ENCODE data around the gene SPON1.
"Not testable (repeated sequence)": the region's sequence is repeated elsewhere in the genome, so short reads cannot be mapped to it uniquely, and the experiment has no call there.

Gene SPON1

DNA sequence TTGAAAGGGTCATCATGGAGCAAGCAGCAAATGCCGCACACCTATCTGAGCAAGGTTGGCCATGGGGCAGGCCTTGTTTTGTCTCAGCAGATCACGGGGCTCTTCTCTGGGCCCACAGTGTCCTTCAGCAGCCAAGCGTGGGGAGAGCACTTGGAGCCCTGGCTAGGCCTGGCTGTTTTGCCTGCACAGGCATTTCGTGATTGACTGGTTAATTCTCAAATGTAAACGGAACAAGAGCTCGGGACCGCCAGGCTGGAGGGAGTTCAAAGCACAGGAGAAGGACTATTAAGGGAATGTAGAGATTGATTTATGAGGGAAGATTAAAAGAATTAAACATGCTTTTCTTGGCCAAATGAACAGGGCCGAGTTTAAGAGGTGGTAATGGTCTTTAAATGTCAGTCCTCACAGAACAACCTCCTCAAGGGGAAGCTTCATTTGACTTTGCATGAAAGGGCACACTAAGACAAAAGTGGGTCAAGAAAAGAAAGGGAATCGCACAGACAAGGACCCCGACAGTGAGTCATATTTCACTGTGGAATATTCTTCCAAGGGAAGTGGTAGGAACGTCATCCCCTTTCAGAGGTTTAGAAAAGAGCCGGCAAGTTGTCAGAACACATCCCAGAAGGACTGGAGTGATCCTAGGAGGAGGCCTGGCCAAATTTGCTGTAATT is 20.7 kb downstream of the SPON1 start:
- no peak for DNase-seq (ENCODE audit: low read depth in 2 of 2)

DNA sequence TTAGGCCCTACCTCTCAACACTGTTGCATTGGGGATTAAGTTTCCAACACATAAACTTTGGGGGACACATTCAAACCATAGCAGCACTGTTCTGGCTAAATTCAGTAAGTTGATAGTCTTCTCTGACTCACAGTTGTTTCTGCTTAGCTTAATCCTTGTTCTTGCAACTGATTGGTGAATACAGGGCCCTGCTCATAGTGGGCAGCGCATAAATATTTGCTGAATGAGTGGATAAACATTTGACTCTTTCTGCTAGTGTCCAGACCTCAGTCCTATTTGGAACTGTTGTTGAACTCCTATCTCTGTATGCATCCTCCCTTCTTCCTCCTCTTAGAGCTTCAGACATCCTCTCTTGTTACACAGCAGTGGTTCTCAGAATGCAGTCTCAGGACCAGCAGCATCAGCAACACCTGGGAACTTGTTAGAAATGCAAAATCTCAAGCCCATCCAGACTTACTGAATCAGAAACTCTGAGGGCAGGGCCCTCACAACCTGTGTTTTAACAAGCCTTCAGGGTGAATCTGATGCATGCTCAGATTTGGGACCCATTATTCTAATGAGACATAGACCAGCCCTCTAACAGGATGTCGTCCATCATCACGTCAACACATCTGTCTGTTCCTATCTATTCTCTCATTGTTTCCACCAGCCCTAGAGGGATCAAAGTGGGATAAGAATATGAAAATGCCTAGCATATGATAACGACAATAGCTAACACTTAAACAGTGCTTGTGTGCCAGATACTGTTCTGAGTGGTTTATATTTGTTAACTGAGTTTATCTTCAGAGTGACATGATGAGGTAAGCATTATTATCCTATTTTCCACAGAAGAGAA is 22.3 kb downstream of the SPON1 start:
- DNase-seq (ENCODE audit: low read depth in 2 of 2): no peak

DNA sequence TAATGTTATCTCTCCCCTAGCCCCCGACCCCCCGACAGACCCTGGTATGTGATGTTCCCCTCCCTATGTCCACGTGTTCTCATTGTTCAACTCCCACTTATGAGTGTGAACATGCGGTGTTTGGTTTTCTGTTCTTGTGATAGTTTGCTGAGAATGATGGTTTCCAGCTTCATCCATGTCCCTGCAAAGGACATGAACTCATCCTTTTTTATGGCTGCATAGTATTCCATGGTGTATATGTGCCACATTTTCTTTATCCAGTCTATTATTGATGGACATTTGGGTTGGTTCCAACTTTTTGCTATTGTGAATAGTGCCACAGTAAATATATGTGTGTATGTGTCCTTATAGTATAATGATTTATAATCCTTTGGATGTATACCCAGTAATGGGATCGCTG is 24.2 kb downstream of the SPON1 start:
- not testable (repeated sequence) for DNase-seq (ENCODE audit: low read depth in 2 of 2)

DNA sequence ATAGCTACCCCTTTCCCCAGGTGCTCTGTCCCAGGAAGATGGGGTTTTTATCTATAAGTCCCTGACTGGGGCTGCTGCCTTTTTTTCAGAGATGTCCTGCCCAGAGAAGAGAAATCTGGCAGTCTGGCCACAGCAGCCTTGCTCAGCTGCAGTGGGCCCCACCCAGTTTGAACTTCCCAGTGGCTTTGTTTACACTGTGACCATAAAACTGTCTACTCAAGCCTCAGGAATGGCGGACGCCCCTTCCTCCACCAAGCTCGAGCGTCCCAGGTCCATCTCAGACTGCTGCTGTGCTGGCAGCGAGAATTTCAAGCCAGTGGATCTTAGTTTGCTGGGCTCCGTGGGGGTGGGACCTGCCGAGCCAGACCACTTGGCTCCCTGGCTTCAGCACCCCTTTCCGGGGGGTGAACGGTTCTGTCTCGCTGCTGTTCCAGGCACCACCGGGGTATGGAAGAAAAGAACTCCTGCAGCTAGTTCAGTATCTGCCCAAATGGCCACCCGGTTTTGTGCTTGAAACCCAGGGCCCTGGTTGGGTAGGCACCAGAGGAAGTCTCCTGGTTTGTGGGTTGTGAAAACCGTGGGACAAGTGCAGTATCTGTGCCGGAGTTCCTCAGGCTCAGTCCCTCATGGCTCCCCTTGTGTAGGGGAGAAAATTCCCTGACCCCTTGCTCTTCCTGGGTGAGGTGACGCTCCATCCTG is 29.8 kb downstream of the SPON1 start:
- DNase-seq (ENCODE audit: low read depth in 2 of 2): not testable (repeated sequence)

DNA sequence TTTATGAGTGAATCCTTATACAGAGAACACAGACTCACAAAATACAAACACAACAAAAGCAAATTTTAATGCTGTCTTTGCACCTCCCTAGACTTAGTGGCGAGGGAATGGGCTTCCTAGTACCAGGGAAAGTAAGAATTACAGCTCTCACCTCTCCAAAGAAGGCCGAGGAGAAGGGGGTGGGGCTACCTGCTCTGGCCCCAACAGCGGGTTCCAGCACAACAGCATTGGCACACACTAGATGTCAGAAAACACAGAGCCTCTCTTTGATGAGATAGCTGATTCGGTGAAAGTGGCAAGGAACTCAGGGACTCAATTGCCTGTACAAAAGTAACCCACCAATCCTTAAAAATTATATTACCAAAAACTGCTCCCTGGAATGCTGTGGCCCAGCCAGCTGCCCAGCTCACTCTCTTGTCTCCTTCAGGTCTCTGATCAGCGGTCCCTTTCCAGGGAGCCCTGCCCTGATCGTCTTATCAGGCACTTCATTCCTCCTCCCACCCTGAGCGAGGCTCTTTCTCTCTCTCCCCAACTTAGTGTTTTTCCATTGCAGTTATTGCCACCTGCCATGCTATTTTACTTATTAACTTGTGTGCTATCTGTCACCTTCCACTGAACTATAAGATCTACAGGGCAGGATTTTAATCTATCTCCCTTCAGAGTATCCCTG is 30.7 kb downstream of the SPON1 start:
- DNase-seq (ENCODE audit: low read depth in 2 of 2): no peak

DNA sequence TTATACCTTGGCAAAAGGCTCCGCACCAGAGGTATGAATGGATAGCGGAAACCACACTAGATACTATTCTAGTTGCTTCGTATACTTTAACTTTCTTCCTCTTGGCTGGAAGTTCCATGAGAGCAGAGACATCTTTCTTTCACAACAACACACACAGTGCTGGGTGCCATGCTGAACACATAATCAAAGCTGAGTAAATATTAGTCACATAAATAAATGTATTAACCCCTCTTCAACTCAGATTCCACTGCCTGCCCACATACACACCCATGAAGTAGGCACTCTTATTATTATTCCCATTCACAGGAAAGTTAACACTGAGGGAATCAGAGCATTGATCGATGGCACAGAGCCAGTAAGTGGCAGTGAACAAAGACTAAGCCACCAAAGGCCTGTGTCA is 35.4 kb downstream of the SPON1 start:
- DNase-seq (ENCODE audit: low read depth in 2 of 2): no peak

DNA sequence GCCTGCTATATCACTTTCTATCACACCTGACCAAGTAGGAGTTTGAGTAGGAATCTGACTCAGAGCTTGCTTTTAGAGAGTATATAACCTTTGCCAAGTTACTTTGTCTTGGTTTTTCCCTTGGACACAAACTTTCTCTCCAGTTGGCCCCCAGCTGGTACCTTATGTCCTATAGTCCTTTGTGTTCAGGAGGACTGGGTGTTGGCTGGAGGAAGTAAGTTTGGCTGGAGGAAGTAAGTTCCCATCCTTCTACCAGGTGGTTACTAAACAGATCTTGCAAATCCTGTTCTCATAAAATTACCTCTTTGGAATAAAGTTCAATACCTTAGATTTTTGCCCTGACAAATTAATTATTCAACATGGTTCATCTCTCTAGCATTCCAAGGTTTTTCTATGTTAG is 37.2 kb downstream of the SPON1 start:
- DNase-seq (ENCODE audit: low read depth in 2 of 2): no peak

DNA sequence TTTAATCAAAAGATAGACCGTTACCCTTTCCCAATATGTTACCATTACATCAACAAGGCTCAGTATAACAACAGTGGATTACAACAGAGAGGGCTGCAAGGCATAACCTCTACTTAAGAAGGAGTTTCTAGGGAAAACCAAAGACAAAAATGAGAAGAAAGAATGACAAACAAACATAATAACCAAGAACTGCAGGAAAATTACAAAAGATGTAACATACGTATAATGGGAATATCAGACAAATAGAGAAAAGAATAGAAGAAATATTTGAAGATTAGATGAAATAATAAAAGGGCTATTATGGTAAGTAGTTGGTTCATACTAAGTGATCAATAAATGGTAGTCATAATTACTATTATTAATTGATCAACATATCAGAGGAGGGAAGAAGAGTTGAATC is 39.1 kb downstream of the SPON1 start:
- no peak for DNase-seq (ENCODE audit: low read depth in 2 of 2)

DNA sequence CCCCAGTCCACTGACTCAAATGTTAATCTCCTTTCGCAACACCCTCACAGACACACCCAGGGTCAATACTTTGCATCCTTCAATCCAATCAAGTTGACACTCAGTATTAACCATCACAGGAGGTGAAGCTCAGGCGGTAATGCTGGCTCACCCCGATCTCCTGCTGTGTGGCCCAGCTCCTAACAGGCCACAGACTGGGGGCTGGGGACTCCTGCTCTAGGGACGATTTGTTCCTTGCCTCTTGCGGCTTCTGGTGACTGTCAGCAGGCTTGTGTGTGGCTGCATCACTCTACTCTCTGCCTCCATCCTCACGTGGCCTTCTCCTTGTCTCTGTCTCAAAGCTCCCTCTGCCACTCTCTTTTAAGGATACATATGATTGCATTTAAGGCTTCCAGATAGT is 45.0 kb downstream of the SPON1 start:
- no peak for DNase-seq (ENCODE audit: low read depth in 2 of 2)

DNA sequence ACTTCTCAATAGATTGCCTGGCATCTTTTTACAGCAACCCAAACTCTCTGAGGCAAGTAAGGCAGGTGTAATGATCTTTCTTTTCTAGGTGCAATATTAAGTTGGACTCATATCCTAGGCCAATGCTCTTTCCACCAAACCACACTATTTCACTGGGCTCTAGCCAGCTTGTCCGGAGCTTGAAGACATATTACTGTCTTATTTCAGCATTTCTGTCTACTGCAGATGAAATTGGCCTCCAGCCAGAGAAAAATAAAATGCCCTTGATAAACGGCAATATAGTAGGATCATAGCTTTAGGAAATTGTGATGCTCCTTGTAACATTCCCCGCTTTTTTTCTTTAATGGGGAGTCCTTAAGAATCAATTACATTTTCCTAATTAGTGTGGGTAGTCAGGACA is 48.1 kb downstream of the SPON1 start:
- no peak for DNase-seq (ENCODE audit: low read depth in 2 of 2)

DNA sequence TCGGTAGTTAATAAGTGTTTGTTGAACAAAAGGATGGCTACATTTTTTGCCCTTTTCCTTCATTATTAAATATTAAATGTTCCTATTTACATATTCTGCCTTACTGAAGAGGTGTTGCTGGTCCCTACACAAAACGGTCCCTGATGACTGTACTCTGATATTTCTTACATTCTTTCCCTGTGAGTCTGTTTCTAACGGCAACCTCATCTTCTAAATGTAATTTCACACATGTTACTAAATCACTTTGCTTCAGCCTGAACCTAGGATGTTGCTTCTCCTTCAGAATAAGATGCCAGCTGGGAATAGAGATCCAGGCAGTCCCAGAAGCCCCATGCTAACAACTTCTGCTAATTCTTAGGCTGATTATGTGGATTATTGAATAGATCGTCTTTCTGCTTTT is 50.3 kb downstream of the SPON1 start:
- no peak for DNase-seq (ENCODE audit: low read depth in 2 of 2)

DNA sequence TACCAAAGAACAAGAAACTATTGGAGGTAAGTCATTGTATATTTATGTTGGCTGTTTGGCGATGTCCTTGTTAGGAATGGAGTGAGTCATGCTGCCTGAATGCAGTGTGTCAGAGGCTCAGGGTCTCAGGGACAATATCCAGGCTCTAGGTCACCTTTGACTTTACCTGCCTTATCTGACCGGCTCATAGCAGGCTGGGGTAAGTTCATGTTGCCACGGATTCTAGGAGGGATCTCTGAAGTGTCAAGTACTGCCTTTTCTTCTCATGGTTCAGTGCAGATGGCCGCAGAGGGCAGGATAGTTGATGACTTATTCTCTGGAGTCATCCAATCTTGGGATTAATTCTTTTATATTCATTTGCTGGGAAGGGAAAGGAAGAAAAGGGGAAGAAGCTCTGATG is 53.2 kb downstream of the SPON1 start:
- no peak for DNase-seq (ENCODE audit: low read depth in 2 of 2)

DNA sequence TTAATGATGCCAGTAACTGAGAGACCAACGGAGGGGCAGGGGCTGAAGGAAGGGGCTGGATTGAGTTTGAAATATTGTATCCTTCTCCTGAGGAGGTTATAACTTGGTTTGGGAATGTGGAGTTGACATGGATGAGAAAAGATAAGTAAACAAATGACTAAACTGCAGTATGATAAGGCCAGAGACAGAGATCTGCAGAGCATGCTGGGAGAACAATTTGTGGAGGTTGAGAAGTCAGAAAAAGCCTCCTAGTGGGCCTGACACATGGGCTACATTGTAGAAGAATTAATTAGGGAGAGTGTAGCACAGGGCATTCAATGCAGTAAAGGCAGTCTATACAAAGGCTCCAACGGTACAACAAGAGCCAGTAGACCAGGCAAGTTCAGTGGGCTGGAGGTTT is 55.9 kb downstream of the SPON1 start:
- no peak for DNase-seq (ENCODE audit: low read depth in 2 of 2)

DNA sequence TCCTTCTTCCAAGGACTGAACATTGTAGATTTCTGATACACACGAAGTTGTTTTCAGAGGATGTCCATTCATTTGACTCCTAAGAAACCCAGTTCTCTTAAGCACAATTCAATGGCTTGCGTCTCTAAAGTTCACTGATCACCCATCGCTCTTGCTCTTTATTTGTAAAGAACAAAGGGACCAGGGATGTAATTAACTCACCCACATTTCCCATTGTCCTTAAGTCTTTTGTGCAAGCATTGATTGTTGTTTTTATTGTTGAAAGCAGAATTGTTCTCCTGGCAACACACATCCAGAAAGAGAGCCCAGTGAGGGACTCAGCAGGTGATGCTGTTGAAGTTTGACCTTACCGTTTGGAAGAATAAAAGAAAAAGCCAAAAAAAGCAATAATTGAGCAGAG is 59.2 kb downstream of the SPON1 start:
- DNase-seq (ENCODE audit: low read depth in 2 of 2): no peak

DNA sequence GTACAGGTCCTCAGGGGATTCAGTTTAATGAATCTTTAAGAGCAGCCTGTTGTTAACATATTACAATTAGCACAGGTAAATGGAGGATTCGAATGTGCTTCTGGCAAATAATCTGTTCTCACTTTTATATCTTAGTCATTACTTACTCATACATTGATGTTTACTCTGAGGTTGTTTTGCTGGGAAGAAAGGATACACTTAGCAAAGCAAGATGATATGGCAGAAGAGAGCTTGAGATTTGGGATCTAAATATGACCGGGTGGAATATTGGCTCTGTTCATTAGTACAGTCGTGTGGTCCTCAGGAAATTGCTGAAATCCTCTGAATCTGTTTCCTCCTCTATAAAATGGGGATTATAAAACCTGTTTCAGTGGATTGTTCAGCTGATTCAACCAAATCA is 59.7 kb downstream of the SPON1 start:
- no peak for DNase-seq (ENCODE audit: low read depth in 2 of 2)

DNA sequence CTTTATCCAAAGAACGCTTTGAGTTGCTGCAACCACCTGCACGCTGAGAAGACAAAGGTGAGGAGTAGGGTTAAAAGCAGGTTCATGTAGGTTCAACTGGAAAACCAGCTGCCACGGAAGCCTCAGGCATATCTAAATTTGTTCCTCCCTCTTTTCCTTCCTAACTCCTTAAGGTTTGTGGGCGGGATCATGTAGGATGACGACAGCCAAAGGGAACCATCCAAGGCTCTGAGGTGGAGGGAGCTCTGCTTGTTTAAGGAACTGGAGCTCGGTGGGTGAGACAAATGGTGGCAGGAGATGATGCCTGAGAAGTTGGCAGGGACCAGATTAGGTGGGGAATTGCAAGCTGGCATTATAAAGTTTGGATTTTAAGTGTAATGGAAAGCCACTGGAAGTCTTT is 60.3 kb downstream of the SPON1 start:
- no peak for DNase-seq (ENCODE audit: low read depth in 2 of 2)

DNA sequence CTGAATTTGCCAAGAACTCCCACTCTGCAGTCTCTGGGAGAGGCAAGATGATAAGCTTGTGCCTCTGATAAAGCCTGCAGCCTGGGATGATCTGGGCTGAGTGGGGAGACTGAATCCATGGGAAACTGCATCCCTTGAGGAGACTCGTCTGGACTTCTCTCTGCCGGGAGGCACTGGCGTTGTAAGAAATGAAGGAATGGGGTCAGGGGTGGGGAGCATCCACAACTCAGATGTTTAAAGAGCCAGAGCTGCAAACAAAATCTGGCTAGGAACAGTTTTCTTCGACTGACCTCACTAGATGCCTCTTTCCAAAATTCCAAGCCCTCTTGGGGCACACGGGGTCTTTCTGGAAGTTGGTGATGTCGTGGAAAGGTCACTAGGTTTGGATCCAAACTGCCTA is 64.4 kb downstream of the SPON1 start:
- DNase-seq (ENCODE audit: low read depth in 2 of 2): no peak

DNA sequence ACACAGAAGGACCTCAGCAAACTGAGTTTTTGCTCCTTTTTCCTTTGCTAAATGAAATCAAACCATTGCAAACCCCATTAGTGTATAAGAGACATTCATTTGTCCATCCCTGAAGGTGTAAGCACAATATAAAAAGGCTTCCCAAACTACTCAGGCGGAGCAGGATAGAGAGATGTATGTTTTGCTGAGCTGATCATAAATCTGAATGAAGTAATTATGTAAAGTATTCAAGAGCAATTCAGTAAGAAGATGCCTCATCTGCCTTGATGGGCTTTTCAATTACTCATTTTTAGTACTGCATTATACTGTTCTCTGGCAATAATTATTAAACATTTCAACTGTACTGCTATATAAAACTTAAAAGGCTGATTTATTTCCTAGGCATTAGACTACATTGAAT is 65.0 kb downstream of the SPON1 start:
- DNase-seq (ENCODE audit: low read depth in 2 of 2): no peak

DNA sequence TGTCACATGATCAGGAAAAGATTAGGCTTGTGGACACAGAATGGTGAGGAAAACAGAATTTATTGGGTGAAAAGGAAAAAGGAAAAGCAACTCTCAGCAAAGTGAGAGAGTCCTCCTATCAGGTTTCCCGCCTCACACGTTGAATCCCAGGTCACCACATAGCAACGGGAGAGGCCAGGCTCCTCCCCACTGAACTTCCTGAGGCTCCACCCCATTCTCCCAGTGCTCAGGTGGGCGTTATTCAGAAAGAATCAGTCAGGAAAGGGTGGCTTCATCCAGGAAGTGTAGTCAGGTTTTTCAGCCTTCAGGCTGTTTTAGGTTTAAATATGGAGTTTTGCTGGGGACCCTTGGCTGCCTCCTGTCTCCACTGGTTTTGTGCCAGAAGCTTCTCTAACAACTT is 66.9 kb downstream of the SPON1 start:
- no peak for DNase-seq (ENCODE audit: low read depth in 2 of 2)

DNA sequence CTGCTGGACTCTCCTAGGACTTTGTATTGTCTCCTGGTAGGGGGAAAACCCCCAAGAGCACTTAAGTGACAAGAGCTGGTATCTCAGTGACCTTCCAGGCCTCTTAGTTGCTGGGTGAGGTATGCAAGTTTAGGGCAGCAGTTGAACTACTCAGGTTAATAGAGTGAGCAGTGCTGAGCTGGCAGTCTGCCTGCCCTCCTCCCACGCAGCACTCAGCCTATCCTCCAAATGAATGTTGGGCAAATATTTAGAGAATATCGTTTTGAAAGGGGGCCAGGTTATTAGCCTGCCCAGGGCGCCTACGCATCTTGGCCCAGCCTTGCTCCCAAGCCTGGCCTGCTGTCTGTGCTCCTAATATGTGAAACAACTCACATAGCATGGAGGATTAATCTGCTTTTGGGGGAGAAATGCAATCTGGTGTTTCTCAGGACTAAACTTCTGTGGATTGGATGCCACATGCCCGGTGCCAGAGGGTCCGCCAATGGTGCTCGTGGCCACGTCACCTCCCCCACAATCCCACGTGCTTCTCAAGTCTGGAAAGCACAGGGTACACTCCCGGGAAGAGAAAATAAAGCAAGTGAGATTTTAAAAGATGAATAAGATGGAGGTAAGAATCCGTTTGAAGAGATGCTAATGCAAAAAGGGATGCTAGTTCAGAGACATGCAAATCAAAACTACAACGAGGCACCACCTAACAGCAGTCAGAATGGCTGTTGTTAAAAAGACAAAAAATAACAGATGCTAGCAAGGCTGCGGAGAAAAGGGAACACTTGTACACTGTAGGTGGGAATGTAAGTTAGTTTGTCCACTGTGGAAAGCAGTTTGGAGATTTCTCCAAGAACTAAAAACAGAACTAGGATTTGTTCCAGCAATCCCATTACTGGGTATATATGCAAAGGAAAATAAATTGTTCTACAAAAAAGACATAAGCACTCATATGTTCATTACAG is 67.7 kb downstream of the SPON1 start:
- no peak for DNase-seq (ENCODE audit: low read depth in 2 of 2)

DNA sequence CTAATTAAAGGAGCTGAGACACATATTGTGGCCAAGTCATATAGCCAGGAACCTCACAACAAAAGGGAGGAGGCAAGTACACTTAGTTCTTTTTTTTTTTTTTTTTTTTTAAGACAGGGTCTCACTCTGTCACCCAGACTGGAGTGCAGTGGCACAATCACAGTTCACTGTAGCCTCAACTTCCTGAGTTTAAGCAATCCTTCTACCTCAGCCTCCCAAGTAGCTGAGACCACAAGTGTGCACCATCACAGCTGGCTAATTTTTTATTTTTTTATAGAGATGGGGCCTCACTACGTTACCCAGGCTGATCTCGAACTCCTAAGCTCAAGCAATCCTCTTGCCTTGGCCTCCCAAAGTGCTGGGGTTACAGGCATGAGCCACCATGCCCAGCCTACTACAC is 73.0 kb downstream of the SPON1 start:
- DNase-seq (ENCODE audit: low read depth in 2 of 2): not testable (repeated sequence)

Measured in stimulated activated CD4-positive, alpha-beta T cell treated with anti-CD3 and anti-CD28 coated beads, Interleukin-15, amount 100 ng/mL, for 48 hours (primary cell).